ENCODE measurements around the gene CHST15. TPM values are rescaled to one million over a fixed set of nuclear protein-coding genes. Genes with fewer than 3 reads are reported as not detected.

CHST15 gene
- total and polyA plus RNA-seq, 2 of the 8 experiments (the other 6 are each of a cell fraction or from before 2014, with no cell fraction given): 8.8 to 9.1 TPM

DNA sequence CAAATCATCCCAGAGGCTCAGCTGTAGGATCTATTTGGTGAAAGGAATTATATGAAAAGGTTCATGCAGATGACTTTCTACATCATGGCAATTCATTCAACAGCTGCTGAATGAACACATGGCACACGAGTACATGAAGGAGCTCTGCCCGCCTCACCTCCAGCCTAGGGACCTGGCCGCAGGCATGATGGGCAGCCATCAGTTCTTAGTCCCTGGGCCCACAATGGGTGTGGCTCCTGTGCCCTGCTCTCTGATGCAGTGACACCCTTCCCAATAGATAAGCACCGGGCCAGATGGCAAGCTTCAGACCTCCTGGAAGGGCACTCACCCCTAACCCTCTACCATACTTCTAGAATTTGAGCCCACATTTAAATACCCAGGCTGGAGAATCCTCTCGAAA is 3.5 kb downstream of the CHST15 start (continued):
- TF ChIP-seq, protein P1, sequence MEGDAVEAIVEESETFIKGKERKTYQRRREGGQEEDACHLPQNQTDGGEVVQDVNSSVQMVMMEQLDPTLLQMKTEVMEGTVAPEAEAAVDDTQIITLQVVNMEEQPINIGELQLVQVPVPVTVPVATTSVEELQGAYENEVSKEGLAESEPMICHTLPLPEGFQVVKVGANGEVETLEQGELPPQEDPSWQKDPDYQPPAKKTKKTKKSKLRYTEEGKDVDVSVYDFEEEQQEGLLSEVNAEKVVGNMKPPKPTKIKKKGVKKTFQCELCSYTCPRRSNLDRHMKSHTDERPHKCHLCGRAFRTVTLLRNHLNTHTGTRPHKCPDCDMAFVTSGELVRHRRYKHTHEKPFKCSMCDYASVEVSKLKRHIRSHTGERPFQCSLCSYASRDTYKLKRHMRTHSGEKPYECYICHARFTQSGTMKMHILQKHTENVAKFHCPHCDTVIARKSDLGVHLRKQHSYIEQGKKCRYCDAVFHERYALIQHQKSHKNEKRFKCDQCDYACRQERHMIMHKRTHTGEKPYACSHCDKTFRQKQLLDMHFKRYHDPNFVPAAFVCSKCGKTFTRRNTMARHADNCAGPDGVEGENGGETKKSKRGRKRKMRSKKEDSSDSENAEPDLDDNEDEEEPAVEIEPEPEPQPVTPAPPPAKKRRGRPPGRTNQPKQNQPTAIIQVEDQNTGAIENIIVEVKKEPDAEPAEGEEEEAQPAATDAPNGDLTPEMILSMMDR (IDR thresholded peaks at IDR 0.05; ENCODE audit: control extremely low read depth in 1 of 3, insufficient read depth in 1 of 3, low read depth in 1 of 3, low read length in 3 of 3): no peak
- TF ChIP-seq TCF12 (IDR thresholded peaks at IDR 0.05; ENCODE audit: low read depth, low read length): no peak
- no peak for TF ChIP-seq CEBPB (IDR thresholded peaks at IDR 0.05; ENCODE audit: low read depth, low read length)
- no peak for TF ChIP-seq EZH2 (IDR thresholded peaks at IDR 0.05; ENCODE audit: low read depth, low read length, severe bottlenecking)
- TF ChIP-seq SIRT6 (IDR thresholded peaks at IDR 0.05; ENCODE audit: low read length): no peak
- TF ChIP-seq TBP (IDR thresholded peaks at IDR 0.05; ENCODE audit: low read depth, low read length): no peak
- TF ChIP-seq RNF2 (IDR thresholded peaks at IDR 0.05; ENCODE audit: borderline replicate concordance, low read depth, low read length, missing control alignments, poor library complexity, severe bottlenecking): no peak
- no peak for TF ChIP-seq TAF1 (IDR thresholded peaks at IDR 0.05; ENCODE audit: low read depth, low read length)
